Ascending aorta (tissue), 2 donors: ENCODE data around the gene IMMP2L. TPM values are rescaled to one million over a fixed set of nuclear protein-coding genes. Genes with fewer than 3 reads are reported as not detected.

Experiments used
- DNase-seq, 2 donors: peaks; one replicate each; pipeline ENCODE4 v3.0.0-alpha.2; 2019; ENCODE audit warnings: low spot score in 2 of 2
- H3K27ac ChIP-seq, 2 donors: fragments of 200-600 bp; sonication (generic); one replicate each; pipeline ENCODE4 v1.5.1; 2016 to 2017; ENCODE audit warnings: mild to moderate bottlenecking in 1 of 2
- H3K27me3 ChIP-seq: fragments of 200-600 bp; sonication (generic); one replicate; pipeline ENCODE4 v1.5.1; 2017
- H3K36me3 ChIP-seq, 2 donors: fragments of 200-600 bp; sonication (generic); one replicate each; pipeline ENCODE4 v1.5.1; 2016
- H3K4me1 ChIP-seq, 2 donors: fragments of 200-600 bp; sonication (generic); one replicate each; pipeline ENCODE4 v1.5.1; 2016 to 2017; ENCODE audit warnings: mild to moderate bottlenecking in 1 of 2
- H3K4me3 ChIP-seq, 2 donors: fragments of 200-600 bp; sonication (generic); one replicate each; pipeline ENCODE4 v1.5.1; 2016 to 2017; ENCODE audit warnings: mild to moderate bottlenecking in 1 of 2
- H3K9me3 ChIP-seq, 2 donors: fragments of 200-600 bp; sonication (generic); one replicate each; pipeline ENCODE4 v1.5.1; 2016
- intact Hi-C: fragments of 100-400 bp; cut with DNase I; formaldehyde crosslinking; loops from one replicate; pipeline ENCODE4 v1.15.1; 2023
- total RNA-seq: library from RNA; depleted of rRNA; stranded (reverse); fragments of >200 nt; gene quantifications from one replicate; pipeline ENCODE4 v1.1.0, GENCODE V29; 2016
- TF ChIP-seq, protein P1 (sequence below), 3 experiments: fragments of 200-600 bp in 2 of 3; fragments of 450-650 bp in 1 of 3; sonication (generic) in 2 of 3; IDR thresholded peaks; one replicate each; pipeline ENCODE4 v1.5.1; 2016 to 2019; ENCODE audit warnings: antibody characterized with exemption in 3 of 3, mild to moderate bottlenecking in 1 of 3, moderate library complexity in 1 of 3

Gene IMMP2L
- total RNA-seq, 1 donor from 2014 or later = 143 TPM

DNA sequence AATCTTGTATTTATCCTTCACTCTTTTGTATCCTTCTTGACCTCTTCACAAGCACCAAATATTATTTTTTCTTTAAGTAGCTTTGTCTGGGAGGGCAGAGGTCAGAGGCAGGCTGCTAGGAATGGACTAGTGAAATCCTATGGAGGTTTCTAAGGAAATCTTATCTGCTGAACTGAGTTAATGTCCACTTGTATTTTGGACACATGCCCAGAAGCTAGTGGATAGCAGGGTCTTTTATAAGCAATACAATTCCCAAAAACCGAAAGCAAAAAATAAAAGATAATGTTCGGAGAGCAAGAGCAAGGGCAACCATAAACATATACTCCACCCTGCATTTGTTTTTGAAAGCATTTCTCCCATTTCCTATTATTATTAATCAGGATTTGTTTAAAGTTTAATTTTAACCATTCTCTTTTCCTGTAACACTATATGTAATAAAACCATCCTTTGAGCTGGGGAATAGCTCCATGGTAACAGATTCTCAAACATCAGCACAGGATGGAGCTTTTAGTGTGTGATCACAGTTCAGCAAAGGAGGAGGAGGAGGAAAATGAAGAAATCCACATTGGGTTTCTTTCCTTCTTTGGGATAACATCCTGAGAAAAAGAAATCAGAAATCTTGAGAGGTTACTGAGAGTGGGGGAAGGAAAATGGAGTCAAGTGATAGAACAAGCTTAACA is 799.6 kb downstream of the IMMP2L start:
- intact Hi-C loops = no loop called here
- TF ChIP-seq, protein P1, sequence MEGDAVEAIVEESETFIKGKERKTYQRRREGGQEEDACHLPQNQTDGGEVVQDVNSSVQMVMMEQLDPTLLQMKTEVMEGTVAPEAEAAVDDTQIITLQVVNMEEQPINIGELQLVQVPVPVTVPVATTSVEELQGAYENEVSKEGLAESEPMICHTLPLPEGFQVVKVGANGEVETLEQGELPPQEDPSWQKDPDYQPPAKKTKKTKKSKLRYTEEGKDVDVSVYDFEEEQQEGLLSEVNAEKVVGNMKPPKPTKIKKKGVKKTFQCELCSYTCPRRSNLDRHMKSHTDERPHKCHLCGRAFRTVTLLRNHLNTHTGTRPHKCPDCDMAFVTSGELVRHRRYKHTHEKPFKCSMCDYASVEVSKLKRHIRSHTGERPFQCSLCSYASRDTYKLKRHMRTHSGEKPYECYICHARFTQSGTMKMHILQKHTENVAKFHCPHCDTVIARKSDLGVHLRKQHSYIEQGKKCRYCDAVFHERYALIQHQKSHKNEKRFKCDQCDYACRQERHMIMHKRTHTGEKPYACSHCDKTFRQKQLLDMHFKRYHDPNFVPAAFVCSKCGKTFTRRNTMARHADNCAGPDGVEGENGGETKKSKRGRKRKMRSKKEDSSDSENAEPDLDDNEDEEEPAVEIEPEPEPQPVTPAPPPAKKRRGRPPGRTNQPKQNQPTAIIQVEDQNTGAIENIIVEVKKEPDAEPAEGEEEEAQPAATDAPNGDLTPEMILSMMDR (IDR thresholded peaks at IDR 0.05) = no peak
- Histone ChIP-seq H3K36me3 (no peaks in the 10 kb centered on the region), H3K27ac (no peak overlapping the region), H3K27me3 (no peaks in the 10 kb centered on the region), H3K4me1 (no peaks in the 10 kb centered on the region), H3K9me3 (no peaks in the 10 kb centered on the region), H3K4me3 (no peak overlapping the region)
- DNase-seq = no peak

DNA sequence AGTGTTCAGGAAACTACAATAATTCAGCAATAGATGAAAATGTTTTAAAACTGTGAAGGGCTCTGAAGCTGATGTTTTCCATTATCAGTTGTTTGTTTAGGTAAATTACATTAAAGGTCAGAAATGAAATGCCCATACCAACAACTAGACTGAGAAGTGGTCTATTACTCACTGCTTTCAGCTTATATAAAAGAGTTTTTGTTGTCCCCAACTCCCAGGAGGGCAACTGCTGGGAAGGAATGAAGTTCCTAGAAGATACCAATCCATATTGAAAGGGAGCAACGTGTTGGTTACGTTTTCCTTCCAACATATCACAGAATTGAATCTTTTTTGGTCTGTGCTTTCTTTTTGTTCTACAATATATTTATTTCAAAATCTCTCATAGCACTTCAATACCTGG is 802.0 kb downstream of the IMMP2L start:
- Histone ChIP-seq H3K4me3 (no peak overlapping the region), H3K9me3 (no peaks in the 10 kb centered on the region), H3K4me1 (no peaks in the 10 kb centered on the region), H3K27me3 (no peaks in the 10 kb centered on the region), H3K27ac (no peak overlapping the region), H3K36me3 (no peaks in the 10 kb centered on the region)
- intact Hi-C loops = no loop called here
- no peak for DNase-seq
- TF ChIP-seq, protein P1 (IDR thresholded peaks at IDR 0.05) = no peak

DNA sequence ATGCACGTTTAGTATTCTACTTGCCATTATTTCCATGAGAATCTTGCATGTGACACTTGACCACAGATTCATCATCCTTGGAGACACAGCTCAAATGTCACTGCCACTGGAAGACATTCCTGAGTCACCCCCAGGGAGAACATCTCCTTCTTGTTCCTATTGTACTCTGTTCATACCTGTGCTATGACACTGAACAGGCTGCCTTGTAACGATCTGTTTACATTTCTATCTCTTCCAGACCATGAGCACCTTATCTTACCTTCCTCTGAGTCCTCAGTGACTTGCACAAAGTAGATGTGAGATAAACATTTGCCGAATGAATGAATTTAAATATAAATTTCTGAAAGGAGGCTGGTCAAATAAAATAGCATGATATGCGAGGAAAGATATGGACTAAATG is 803.2 kb downstream of the IMMP2L start:
- intact Hi-C loops = no loop called here
- TF ChIP-seq, protein P1 (IDR thresholded peaks at IDR 0.05) = no peak
- no peaks in the 10 kb centered on the region for H3K9me3 ChIP-seq
- H3K36me3 ChIP-seq = no peaks in the 10 kb centered on the region
- DNase-seq = no peak
- no peaks in the 10 kb centered on the region for H3K27me3 ChIP-seq
- no peak overlapping the region for H3K27ac ChIP-seq
- H3K4me3 ChIP-seq = no peak overlapping the region
- no peaks in the 10 kb centered on the region for H3K4me1 ChIP-seq

DNA sequence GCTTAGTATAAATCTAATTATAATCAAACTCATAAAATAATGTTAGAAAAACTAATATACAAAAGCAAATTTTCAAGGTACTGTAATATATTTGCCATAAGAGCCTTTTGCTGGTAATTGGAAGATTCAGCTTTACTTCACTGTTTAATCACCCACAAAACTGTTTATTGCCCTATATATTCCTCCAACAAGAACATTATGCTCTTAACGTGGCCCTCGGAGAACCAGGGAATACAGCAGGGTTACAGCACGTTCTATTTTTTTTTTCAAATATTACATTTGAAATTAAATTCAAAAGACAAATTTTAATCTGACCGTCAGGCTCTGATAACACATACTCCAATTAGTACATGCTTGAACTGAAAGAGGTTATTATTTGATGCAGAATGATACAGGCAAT is 807.6 kb downstream of the IMMP2L start:
- no peaks in the 10 kb centered on the region for H3K27me3 ChIP-seq
- no peak overlapping the region for H3K27ac ChIP-seq
- H3K4me1 ChIP-seq = no peaks in the 10 kb centered on the region
- no peaks in the 10 kb centered on the region for H3K9me3 ChIP-seq
- intact Hi-C loops = no loop called here
- H3K4me3 ChIP-seq = no peak overlapping the region
- no peak for DNase-seq
- TF ChIP-seq, protein P1 (IDR thresholded peaks at IDR 0.05) = no peak
- no peaks in the 10 kb centered on the region for H3K36me3 ChIP-seq

DNA sequence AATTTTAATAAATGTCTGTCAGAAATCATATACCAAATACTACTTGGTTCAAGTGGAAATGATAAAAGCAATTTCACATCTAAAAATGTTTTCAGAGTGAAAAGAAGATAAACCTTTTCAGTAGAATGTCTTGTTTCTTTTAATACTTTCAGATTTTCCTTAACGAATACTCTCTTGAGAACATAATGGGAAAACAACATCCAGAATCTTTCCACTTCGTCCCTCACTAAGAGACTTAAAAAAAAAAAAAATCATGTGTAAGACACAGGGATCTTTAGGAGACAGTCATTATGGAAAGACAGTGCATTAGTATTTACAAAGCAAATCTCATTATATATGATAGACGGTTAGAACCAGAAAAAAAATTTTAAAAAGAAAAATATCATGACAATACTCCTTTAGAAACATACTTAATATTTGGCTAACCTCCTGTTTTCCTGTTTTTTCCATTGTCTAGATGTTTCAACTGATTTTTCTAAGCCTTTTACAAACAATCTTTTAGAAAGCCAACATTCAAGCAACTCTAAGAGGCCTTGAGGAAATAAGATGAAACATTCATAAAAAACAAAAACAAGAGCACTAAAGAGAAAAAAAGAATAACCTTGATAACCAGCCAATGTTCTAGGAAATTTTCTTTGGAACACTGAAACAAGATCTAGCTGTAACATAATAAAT is 811.2 kb downstream of the IMMP2L start:
- no peak for DNase-seq
- Histone ChIP-seq H3K4me3 (no peak overlapping the region), H3K27ac (no peak overlapping the region), H3K9me3 (peaks cover 0 to 16% of the 10 kb centered on the region in 2 donors), H3K27me3 (no peaks in the 10 kb centered on the region), H3K4me1 (no peaks in the 10 kb centered on the region), H3K36me3 (no peaks in the 10 kb centered on the region)
- TF ChIP-seq, protein P1 (IDR thresholded peaks at IDR 0.05) = no peak
- intact Hi-C loops = no loop called here
